DOHH2 (cell line): ENCODE results near the gene KIF24.

Source experiments
- H3F3A ChIP-seq: fragments of 200-600 bp; sonication (generic), shearing (Covaris generic); 2 replicates; pipeline ENCODE4 v1.6.0; 2016; ENCODE audit warnings: antibody characterized with exemption, mild to moderate bottlenecking; ENCODE audit not compliant: control insufficient read depth, insufficient read depth
- H3K27ac ChIP-seq: fragments of 200-600 bp; sonication (generic); 2 replicates; pipeline ENCODE4 v1.5.1; 2014; ENCODE audit warnings: low read depth, mild to moderate bottlenecking, low read length, moderate library complexity
- H3K27me3 ChIP-seq: fragments of 200-600 bp; sonication (generic); 2 replicates; pipeline ENCODE4 v1.6.1; 2014; ENCODE audit warnings: mild to moderate bottlenecking, low read length, mixed read lengths; ENCODE audit not compliant: control insufficient read depth
- H3K36me3 ChIP-seq: fragments of 200-600 bp; sonication (generic); 2 replicates; pipeline ENCODE4 v1.6.1; 2014; ENCODE audit warnings: mild to moderate bottlenecking, low read length, moderate library complexity, mixed read lengths; ENCODE audit not compliant: control insufficient read depth
- H3K4me1 ChIP-seq: fragments of 200-600 bp; sonication (generic); 2 replicates; pipeline ENCODE4 v1.6.1; 2014; ENCODE audit warnings: mild to moderate bottlenecking, low read length, mixed read lengths; ENCODE audit not compliant: control insufficient read depth
- H3K4me2 ChIP-seq: fragments of 200-600 bp; sonication (generic); 2 replicates; pipeline ENCODE4 v1.6.0; 2014; ENCODE audit warnings: mild to moderate bottlenecking, low read length, moderate library complexity
- H3K4me3 ChIP-seq: fragments of 200-600 bp; sonication (generic); 2 replicates; pipeline ENCODE4 v1.5.1; 2014; ENCODE audit warnings: mild to moderate bottlenecking, low read length, mixed read lengths
- H3K79me2 ChIP-seq: fragments of 200-600 bp; sonication (generic); 2 replicates; pipeline ENCODE4 v1.6.1; 2014; ENCODE audit warnings: mild to moderate bottlenecking, low read length, mixed read lengths; ENCODE audit not compliant: control insufficient read depth
- H3K9me2 ChIP-seq: fragments of 200-600 bp; sonication (generic); replicated peaks from 2 replicates; pipeline ENCODE4 v1.6.1; 2014; ENCODE audit warnings: mild to moderate bottlenecking, low read length, mixed read lengths; ENCODE audit not compliant: control insufficient read depth
- H3K9me3 ChIP-seq: fragments of 200-600 bp; sonication (generic); 2 replicates; pipeline ENCODE4 v1.6.1; 2014; ENCODE audit warnings: antibody characterized with exemption, low read length, mixed read lengths; ENCODE audit not compliant: control insufficient read depth, insufficient read depth
- H4K20me1 ChIP-seq: fragments of 200-600 bp; sonication (generic); 2 replicates; pipeline ENCODE4 v1.6.0; 2014; ENCODE audit warnings: low read depth, mild to moderate bottlenecking, antibody characterized with exemption, low read length, moderate library complexity; ENCODE audit not compliant: control insufficient read depth, insufficient read depth
- CTCF ChIP-seq: fragments of 200-600 bp; sonication (generic); IDR thresholded peaks from one replicate; pipeline ENCODE4 v1.5.1; 2014; ENCODE audit warnings: antibody characterized with exemption, mild to moderate bottlenecking, low read depth, low read length; ENCODE audit not compliant: poor library complexity, severe bottlenecking
- EZH2phosphoT487 ChIP-seq: fragments of 200-600 bp; sonication (generic); IDR thresholded peaks from 2 replicates; pipeline ENCODE4 v1.6.1; 2017; ENCODE audit warnings: borderline replicate concordance, mild to moderate bottlenecking, antibody characterized with exemption, low read length, moderate library complexity, mixed read lengths

The KIF24 gene

GRCh38 chr9:34343605-34344004, 14.5 kb upstream of the KIF24 start:
- Histone ChIP-seq H3K9me3 (no peaks in the 10 kb centered on the region), H3K4me1 (no peaks in the 10 kb centered on the region), H3F3A (no peaks in the 10 kb centered on the region), H3K4me3 (no peak overlapping the region), H3K27me3 (no peaks in the 10 kb centered on the region), H3K9me2 (no peaks in the 10 kb centered on the region), H3K4me2 (no peak overlapping the region), H3K36me3 (peaks cover 18% of the 10 kb centered on the region), H4K20me1 (no peaks in the 10 kb centered on the region), H3K27ac (no peak overlapping the region), H3K79me2 (no peaks in the 10 kb centered on the region)
- TF ChIP-seq CTCF = no peak
- no peak for TF ChIP-seq EZH2phosphoT487

- Histone ChIP-seq H3K27ac (no peak overlapping the region), H3K27me3 (no peaks in the 10 kb centered on the region), H3K9me2 (no peaks in the 10 kb centered on the region), H3F3A (no peaks in the 10 kb centered on the region), H3K9me3 (no peaks in the 10 kb centered on the region), H3K79me2 (no peaks in the 10 kb centered on the region), H4K20me1 (no peaks in the 10 kb centered on the region), H3K4me2 (no peak overlapping the region), H3K36me3 (peaks cover 20% of the 10 kb centered on the region), H3K4me1 (no peaks in the 10 kb centered on the region), H3K4me3 (no peak overlapping the region)
- TF ChIP-seq EZH2phosphoT487 (no peak), CTCF (no peak)
Measured at GRCh38 chr9:34343090-34343489, 14.0 kb upstream of the KIF24 start.

GRCh38 chr9:34341659-34342295, 12.7 kb upstream of the KIF24 start:
- Histone ChIP-seq H3F3A (no peaks in the 10 kb centered on the region), H3K4me1 (no peaks in the 10 kb centered on the region), H3K4me3 (no peak overlapping the region), H3K36me3 (peaks cover 20% of the 10 kb centered on the region), H3K27me3 (no peaks in the 10 kb centered on the region), H3K4me2 (no peak overlapping the region), H3K79me2 (no peaks in the 10 kb centered on the region), H3K9me3 (no peaks in the 10 kb centered on the region), H3K9me2 (no peaks in the 10 kb centered on the region), H3K27ac (no peak overlapping the region), H4K20me1 (no peaks in the 10 kb centered on the region)
- TF ChIP-seq CTCF (no peak), EZH2phosphoT487 (no peak)
